SJCRH30 (cell line): ENCODE data around the gene SEMA3G. TPM values are rescaled to one million over a fixed set of nuclear protein-coding genes. Genes with fewer than 3 reads are reported as not detected.
A peak's percentile ranks its signal among the peaks of the same experiment; 100 is the strongest.

Experiments
- DNase-seq, 2 experiments: peaks; one replicate each; pipeline ENCODE4 v3.0.0-alpha.2; 2015 to 2020
- H3K27ac ChIP-seq: fragments of 250-450 bp; sonication (Bioruptor Pico); 2 replicates; pipeline ENCODE4 v1.5.1; 2020; ENCODE audit warnings: mild to moderate bottlenecking, moderate library complexity
- H3K27me3 ChIP-seq: fragments of 250-450 bp; sonication (Bioruptor Pico); 2 replicates; pipeline ENCODE4 v1.5.1; 2020; ENCODE audit warnings: mild to moderate bottlenecking, moderate library complexity
- H3K36me3 ChIP-seq: fragments of 250-450 bp; sonication (Bioruptor Pico); 2 replicates; pipeline ENCODE4 v1.5.1; 2020; ENCODE audit warnings: mild to moderate bottlenecking, moderate library complexity
- H3K4me1 ChIP-seq: fragments of 250-450 bp; sonication (Bioruptor Pico); 2 replicates; pipeline ENCODE4 v1.5.1; 2020; ENCODE audit warnings: mild to moderate bottlenecking, moderate library complexity
- H3K4me3 ChIP-seq: fragments of 250-450 bp; sonication (Bioruptor Pico); 2 replicates; pipeline ENCODE4 v1.5.1; 2020; ENCODE audit warnings: mild to moderate bottlenecking, moderate library complexity
- H3K9me3 ChIP-seq: fragments of 250-450 bp; sonication (Bioruptor Pico); replicated peaks from 2 replicates; pipeline ENCODE4 v1.5.1; 2020; ENCODE audit warnings: mild to moderate bottlenecking, moderate library complexity
- total RNA-seq: library from RNA; depleted of rRNA; stranded (reverse); fragments of >200 nt; shearing (Covaris generic); gene quantifications from 2 replicates; pipeline ENCODE4 v1.2.3, GENCODE V29; 2014

The SEMA3G gene
- total RNA-seq, 1 experiment from 2014 or later, result 0.10 TPM

DNA sequence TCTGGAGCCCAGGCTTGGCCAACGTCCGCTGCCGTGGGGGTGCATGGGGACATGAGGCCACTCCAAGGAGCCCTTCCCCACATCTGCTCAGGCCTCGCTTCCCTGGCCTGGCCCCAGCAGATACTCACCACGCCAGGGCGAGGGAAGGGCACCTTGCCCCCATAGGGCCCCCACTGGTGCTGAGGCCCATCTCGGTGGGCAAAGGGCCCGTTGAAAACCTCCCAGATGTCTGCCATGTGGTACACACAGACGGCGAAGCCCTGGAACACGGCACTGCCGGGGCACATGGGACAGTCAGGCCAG lies 4.7 kb downstream of the SEMA3G start:
- no peaks in the 10 kb centered on the region for H3K9me3 ChIP-seq
- no peak overlapping the region for H3K27ac ChIP-seq
- H3K4me3 ChIP-seq, result no peak overlapping the region
- no peaks in the 10 kb centered on the region for H3K36me3 ChIP-seq
- H3K27me3 ChIP-seq, result no peaks in the 10 kb centered on the region
- DNase-seq, result no peak
- peaks cover 15% of the 10 kb centered on the region for H3K4me1 ChIP-seq

DNA sequence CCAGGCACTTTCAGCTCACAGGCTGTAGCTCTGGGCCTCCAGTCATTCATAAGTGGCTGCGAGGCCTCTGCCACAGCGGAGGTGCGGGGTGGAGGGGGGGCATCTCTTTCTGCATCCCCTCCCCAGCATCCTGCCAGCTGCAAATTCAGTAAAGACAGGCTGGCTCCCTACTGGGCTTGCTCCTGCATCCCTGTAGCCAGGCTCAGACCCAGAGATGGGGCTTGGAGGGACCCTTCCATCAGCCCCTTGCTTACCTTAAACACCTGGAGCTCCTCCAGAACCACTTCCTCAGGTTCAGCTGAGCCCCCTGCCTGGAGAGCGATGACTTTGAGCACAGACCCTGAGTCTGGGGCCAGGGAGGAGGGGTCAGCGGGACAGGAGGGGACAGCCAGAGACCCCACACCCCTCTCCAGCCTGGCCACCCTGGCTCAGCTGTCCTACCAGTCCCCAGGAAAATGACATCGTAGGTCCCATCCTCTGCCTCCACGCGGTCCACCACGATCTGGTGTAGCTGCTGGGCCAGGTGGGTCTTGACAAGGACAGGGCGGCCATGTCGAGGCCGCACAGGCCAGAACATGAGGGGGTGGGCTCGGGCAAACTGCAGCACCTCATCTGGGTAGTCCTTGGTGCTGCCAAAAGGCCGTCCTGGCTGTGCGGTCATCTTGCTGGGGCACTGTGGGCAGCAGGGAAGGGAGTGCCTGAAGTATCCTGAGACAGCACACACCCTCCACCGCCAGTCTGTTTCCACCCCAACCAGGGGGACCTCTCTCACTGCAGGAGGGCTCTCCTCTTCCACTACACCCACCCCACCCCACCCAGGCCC lies 5.3 kb downstream of the SEMA3G start:
- H3K27me3 ChIP-seq, result no peaks in the 10 kb centered on the region
- peaks cover 15% of the 10 kb centered on the region for H3K4me1 ChIP-seq
- no peaks in the 10 kb centered on the region for H3K36me3 ChIP-seq
- no peak for DNase-seq
- H3K9me3 ChIP-seq, result no peaks in the 10 kb centered on the region
- no peak overlapping the region for H3K27ac ChIP-seq
- no peak overlapping the region for H3K4me3 ChIP-seq

DNA sequence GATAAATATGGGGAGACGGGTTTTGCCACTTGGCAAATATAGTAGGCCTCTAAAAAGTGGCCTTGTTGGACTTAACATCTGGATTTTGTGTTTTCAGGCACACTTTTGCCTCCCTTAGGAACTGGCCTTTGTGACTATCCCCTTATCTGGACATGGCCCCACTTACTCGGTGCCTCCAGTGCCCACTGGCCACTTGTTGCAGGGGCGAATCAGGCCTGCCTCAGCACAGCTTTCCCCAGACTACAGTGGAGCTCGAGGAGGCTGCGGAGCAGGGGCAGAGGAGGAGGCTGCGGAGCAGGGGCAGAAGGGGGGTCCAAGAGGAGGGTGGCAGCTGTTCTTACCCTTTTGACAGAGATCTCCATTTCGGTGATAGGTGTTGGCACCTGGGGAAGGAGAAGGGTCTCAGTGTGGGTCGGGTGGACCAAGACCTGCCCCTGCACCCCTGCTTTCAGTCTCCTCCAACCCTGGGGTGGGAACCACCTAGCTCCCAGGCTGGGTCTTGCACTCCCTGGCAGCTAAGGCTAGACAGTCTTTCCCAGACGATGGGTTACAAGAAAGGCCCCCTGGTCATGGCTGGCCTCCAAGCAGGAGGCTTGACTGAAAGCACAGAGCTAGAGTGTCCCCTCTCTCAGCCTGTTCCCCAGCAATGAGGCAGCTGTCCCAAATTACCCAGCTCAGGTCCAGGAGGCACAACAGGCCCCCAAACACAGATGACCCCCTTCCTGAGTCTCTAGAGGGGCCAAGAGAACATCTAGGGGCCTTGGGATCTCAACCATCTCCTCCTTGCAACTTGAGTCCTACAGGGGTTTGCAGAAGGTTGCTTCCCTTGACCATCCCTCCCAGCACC lies 6.1 kb downstream of the SEMA3G start:
- no peak for DNase-seq

DNA sequence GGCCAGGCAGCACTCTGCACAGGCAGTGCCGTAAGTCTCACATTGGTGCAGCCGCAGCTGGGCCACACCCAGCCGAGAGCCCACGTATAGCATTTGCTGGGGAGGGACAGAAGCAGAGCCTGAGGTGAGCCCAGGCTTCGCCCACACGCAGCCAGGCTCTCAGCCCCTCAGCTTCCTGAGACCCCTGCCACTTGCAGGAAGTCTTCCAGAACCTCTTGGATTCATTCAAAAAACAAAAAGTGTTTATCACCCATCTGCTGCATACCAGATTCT lies 6.9 kb downstream of the SEMA3G start:
- Histone ChIP-seq H3K4me3 (no peak overlapping the region), H3K27me3 (no peaks in the 10 kb centered on the region), H3K27ac (no peak overlapping the region), H3K9me3 (no peaks in the 10 kb centered on the region), H3K4me1 (peaks cover 15% of the 10 kb centered on the region), H3K36me3 (no peaks in the 10 kb centered on the region)
- no peak for DNase-seq

More for the DNA sequence above, 6.1 kb downstream of the SEMA3G start:
- H3K27me3 ChIP-seq, result no peaks in the 10 kb centered on the region
- peaks cover 15% of the 10 kb centered on the region for H3K4me1 ChIP-seq
- H3K27ac ChIP-seq, result no peak overlapping the region
- H3K4me3 ChIP-seq, result no peak overlapping the region
- H3K36me3 ChIP-seq, result no peaks in the 10 kb centered on the region
- no peaks in the 10 kb centered on the region for H3K9me3 ChIP-seq

DNA sequence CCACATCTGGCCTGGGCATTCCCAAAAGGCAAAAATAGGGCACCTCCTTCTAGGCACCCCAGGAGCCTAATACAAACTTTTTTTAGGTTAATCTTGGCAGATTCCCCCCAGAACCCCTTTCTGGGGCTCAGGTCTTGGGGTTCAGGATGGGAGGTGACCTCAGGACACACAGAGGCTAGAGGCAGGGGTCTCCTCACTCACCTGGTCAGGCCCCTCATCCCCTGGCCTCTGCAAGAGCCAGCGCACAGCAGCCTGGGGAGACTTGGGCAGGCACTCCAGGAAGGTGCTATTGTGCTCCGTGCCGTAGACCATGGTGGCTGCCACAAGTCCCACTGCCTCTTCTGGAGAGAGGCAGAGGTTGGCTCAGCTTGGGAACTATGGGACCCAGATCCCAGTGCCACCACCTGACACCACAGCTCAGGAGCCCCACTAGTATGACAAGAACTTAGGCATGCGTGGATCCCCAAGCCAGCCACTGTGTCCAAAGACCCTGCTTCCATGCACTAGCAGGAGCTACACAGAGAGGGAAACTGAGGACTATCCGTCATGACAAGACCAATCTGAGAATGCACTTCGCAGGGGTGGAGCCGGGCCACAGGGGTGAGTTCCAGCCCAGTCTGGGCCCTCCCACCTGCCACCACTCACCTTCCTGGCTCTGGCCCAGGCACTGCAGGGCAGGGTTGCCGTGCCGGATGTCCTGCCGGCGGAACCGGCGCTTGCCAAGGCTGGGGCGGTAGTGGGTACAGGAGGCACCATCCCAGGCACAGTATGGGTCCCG lies 7.4 kb downstream of the SEMA3G start:
- Histone ChIP-seq H3K27ac (0 out of 2 replicates have a peak overlapping the region, but pooled peaks have one; percentile 16), H3K36me3 (no peaks in the 10 kb centered on the region), H3K4me3 (no peak overlapping the region), H3K27me3 (no peaks in the 10 kb centered on the region), H3K9me3 (no peaks in the 10 kb centered on the region), H3K4me1 (peaks cover 16% of the 10 kb centered on the region)
- DNase-seq, result no peak

DNA sequence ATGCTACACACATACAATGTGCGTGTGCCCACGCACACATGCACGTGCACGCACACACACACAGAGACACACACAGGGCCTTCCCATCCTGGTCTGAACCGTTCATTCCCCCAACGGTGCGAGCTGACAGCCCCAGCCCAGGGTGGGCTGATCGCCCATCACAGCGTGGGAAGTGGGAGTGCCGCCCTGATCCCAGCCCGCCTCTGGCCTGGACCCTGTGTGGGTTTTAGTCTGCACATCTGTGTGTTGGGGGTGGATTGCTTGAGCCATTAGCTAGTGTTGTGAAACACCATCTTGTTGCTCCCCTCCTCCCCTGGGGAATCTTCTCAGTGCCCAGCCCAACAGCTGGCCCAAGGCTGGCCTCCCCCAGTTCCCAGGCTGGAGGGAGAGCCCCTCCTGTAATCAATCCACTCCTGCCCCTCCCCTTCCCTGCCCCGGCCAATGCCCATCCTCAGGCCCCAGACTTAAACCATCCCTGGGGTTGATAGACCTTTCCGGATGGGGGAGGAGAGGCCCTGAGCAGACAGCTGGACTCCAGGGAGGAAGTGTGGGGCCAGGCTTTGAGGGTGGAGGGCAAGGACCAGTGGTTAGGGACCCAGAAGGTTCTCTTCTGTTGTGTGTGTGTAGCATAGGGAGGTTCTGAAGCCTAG lies 8.3 kb downstream of the SEMA3G start:
- Histone ChIP-seq H3K9me3 (no peaks in the 10 kb centered on the region), H3K27ac (0 out of 2 replicates have a peak overlapping the region, but pooled peaks have one; percentile 16), H3K36me3 (no peaks in the 10 kb centered on the region), H3K4me3 (no peak overlapping the region), H3K4me1 (peaks cover 17% of the 10 kb centered on the region), H3K27me3 (no peaks in the 10 kb centered on the region; the same call in 1 of the 2 replicates)
- DNase-seq, result peak; percentile 88 to 90

DNA sequence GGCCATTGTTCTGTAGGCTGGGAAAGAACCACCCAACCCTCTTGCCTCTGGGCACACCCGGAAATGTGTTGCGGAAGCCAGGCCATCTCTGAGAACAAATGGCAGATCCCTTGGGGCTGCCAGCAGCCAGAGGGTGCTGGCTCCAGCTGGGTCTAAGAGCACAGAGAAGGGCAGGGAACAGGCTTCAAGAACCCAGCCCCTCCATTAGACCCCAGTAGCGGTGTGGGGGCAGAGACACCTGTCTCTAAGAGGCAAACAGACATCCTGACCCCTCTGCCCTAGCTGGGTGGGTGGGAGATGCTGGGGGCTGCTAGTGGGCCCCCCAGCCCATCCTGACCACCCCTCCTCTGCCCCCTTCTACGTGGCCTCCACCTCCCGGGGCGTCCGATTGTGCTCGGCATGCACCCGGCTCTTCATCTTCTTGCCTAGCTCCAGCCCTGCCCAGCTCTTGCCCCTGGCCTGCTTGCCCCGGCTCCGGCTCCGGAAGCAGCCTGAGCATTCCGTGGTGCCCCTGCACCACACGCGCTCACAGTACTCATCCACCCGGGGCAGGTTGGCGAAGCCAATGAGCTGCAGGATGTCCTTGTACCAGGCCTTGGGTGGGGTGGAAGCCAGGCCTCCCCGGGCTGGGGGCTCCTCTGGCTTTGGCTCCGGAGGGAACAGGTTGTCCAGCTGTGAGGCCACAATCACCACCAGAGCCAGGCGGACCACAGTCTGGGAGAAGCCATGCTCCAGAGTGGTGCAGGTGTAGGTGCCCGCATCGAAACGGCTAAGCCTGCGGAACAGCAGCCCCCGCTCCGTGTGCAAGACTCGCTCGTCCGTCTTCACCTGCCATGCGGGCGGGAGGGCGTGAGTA lies 9.4 kb downstream of the SEMA3G start:
- H3K4me3 ChIP-seq, result no peak overlapping the region
- H3K27ac ChIP-seq, result no peak overlapping the region
- H3K4me1 ChIP-seq, result peaks cover 17% of the 10 kb centered on the region
- H3K36me3 ChIP-seq, result no peaks in the 10 kb centered on the region
- no peak for DNase-seq
- no peaks in the 10 kb centered on the region for H3K9me3 ChIP-seq
- H3K27me3 ChIP-seq, result no peaks in the 10 kb centered on the region; the same call in 1 of the 2 replicates

DNA sequence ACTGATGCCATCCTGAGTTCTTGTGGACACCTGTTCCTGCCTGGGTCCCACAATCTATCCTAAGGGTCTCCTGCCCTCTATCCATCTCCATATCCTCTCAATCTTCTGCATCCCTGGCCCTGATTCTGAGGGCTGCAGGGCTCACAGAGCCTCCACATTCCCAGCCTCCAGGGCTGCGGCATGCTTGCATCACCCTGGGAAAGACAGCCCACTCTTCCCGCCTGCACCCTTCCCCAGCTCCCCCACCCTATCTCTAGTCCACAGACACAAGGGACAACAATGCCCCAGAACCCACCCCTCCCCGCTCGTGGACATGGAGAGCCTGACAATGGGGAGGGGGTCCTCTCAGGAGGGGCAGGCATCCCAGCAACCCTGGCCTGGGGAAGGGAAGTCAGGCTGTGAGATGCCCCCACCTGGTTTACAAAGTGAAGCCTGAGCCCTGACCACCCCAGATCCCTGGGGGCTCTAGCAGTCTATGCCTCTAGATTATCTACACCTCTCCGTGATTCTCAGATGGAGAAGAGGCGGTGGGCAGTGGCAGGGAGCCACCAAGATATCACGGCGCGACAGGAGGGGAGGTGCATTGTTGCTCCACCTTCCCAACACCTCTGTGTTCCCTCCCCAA lies 10.3 kb downstream of the SEMA3G start:
- Histone ChIP-seq H3K27me3 (no peaks in the 10 kb centered on the region; the same call in 1 of the 2 replicates), H3K4me1 (peaks cover 22% of the 10 kb centered on the region)
- no peak for DNase-seq

DNA sequence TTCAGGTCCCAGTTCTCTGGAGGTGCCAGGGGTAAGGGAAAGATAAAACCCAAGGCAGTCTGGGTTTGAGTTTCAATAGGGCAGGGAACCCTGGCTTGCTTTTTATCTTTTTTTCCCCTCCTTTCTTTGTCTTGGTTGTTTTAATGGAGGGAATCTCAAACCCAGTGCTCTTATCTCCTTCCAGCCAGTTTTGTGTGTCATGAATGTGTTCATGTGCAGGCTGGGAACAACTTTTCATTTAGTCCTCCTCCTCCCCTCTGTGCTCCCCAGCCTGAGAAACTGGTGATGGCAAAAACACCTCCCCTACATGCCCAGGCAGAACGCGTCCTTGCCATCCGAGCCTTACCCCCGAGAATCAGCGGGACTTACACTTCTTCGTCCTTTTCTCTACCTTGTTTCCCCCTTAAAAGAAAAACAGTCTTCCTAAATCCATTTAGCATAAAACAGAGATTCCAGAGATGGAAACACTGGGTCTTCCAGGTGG lies 10.9 kb downstream of the SEMA3G start:
- Histone ChIP-seq H3K27ac (no peak overlapping the region), H3K36me3 (no peaks in the 10 kb centered on the region), H3K4me3 (no peak overlapping the region), H3K4me1 (peaks cover 22% of the 10 kb centered on the region), H3K27me3 (no peaks in the 10 kb centered on the region; the same call in 1 of the 2 replicates), H3K9me3 (no peaks in the 10 kb centered on the region)
- no peak for DNase-seq

More for the DNA sequence above, 10.3 kb downstream of the SEMA3G start:
- Histone ChIP-seq H3K4me3 (no peak overlapping the region), H3K27ac (no peak overlapping the region), H3K36me3 (no peaks in the 10 kb centered on the region), H3K9me3 (no peaks in the 10 kb centered on the region)

DNA sequence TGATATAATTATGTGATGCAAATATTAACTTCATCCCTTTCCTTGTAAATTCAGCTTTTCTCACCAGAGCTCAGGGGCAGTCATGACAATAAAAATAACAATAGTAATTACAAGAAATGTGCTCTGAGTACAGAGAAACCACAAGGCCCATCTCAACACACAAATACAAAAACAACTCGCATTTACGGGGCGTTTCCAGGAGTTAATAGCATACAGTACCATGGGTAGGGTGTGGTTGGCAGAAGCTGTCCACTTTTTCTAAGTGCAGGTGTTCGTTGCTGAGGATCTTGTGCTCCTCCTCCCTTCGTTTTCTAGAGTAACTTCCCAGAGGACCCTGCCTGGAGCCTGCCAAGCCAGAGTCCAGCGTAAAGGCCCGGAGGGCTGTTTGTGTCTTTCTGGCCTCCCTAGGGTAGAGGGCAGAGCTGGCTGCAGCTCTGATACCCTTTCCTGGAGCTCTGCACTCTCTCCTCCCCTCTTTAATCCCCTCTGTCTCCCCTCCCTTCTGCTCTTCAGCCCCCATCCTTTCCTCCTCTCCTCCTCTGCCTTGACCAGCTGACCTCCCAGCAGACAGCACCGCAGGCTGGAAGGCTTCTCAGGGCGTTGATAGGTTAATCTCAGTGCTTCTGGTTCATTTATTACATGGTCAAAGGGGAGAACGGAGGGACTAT lies 11.4 kb downstream of the SEMA3G start:
- Histone ChIP-seq H3K9me3 (no peaks in the 10 kb centered on the region), H3K4me3 (no peak overlapping the region), H3K27me3 (no peaks in the 10 kb centered on the region; the same call in 1 of the 2 replicates), H3K36me3 (no peaks in the 10 kb centered on the region), H3K27ac (no peak overlapping the region), H3K4me1 (peaks cover 22% of the 10 kb centered on the region)
- no peak for DNase-seq

DNA sequence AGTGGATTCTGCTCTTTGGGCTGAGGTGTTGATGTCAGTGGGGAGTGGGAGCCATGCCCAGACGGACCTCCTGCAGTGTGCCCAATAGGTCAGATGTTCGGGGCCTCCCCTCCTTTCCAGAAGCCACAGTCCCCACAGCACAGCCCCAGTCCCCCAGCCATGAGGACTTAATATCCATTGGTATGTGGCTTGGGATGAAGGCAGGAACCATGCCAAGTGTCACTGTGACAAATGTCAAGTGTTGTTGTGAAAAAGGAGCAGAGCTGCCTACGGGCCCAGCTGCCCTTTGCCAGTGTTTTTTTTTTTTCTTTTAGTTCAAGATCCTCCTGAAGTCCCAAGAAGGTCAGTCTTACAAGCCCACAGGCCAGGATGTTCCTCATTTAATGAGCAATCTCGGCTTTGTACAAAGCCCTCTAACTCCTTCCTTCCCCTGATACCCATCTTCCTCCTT lies 12.2 kb downstream of the SEMA3G start:
- no peak overlapping the region for H3K27ac ChIP-seq
- H3K4me1 ChIP-seq, result peaks cover 22% of the 10 kb centered on the region
- no peak for DNase-seq
- no peak overlapping the region for H3K4me3 ChIP-seq
- no peaks in the 10 kb centered on the region for H3K9me3 ChIP-seq
- H3K27me3 ChIP-seq, result no peaks in the 10 kb centered on the region; the same call in 1 of the 2 replicates
- H3K36me3 ChIP-seq, result no peaks in the 10 kb centered on the region

DNA sequence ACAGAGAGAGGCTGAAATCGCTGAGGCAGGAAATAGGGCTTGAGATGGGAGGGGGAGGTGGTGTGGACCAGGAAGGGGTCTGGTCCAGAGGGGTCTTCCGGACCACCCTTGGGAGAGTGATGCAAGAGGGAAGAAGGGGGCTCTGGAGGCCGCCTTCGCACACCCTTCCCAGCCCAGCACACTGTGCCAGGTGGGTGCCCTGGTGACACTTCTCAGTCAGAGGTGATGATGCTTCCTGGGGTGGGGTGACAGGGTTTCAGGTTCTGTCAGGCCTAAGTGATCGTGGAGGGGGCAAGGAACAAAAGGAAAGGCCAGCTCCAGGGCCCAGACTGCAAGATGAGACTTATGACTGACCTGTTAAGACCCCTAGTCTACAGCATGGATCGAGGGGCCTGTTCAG lies 12.7 kb downstream of the SEMA3G start:
- Histone ChIP-seq H3K27me3 (no peaks in the 10 kb centered on the region; the same call in 1 of the 2 replicates), H3K27ac (no peak overlapping the region), H3K4me1 (peaks cover 19% of the 10 kb centered on the region), H3K9me3 (no peaks in the 10 kb centered on the region), H3K4me3 (no peak overlapping the region), H3K36me3 (no peaks in the 10 kb centered on the region)
- no peak for DNase-seq
